AG04450 (cell line): Measurements from ENCODE around the gene JOSD1. TPM values are rescaled to one million over a fixed set of nuclear protein-coding genes. Genes with fewer than 3 reads are reported as not detected.
A peak's percentile ranks its signal among the peaks of the same experiment; 100 is the strongest.

Experiments
- CTCF ChIA-PET: fragments of 300-600, 350-600 bp; formaldehyde crosslinking; extraction: SDS; loops from one replicate; lab custom pipeline; 2022; ENCODE audit warnings: antibody characterized with exemption, inconsistent platforms; lab: Charles Lee
- POLR2A ChIA-PET: fragments of 350-600 bp; formaldehyde crosslinking; extraction: SDS; loops from one replicate; lab custom pipeline; 2021; ENCODE audit warnings: antibody characterized with exemption, inconsistent platforms; lab: Yijun Ruan, JAX
- DNase-seq: peaks from one replicate; pipeline ENCODE4 v3.0.0-alpha.2; 2011; ENCODE audit warnings: low read depth, low spot score
- H3K27ac ChIP-seq: one replicate; pipeline ENCODE4 v1.5.1; 2012; ENCODE audit warnings: low read depth, low read length, control low read depth
- H3K27me3 ChIP-seq: one replicate; pipeline ENCODE4 v1.6.0; 2012; ENCODE audit warnings: low read length; ENCODE audit not compliant: control insufficient read depth, insufficient read depth
- H3K4me3 ChIP-seq: 2 replicates; pipeline ENCODE4 v1.5.1; 2011; ENCODE audit warnings: mild to moderate bottlenecking, low read depth, low read length, control low read depth
- H3K9me3 ChIP-seq: 2 replicates; pipeline ENCODE4 v1.5.1; 2012; ENCODE audit warnings: low read length; ENCODE audit not compliant: control insufficient read depth, insufficient read depth
- polyA minus RNA-seq: library from RNA; depleted of rRNA, polyadenylated mRNA; stranded (reverse); fragments of >200 nt; gene quantifications from 2 replicates; pipeline ENCODE4 v1.2.3, GENCODE V29; 2011; rRNA and poly(A)+ RNA removed
- polyA plus RNA-seq: library from polyadenylated mRNA; depleted of rRNA; stranded (reverse); fragments of >200 nt; gene quantifications from 2 replicates; pipeline ENCODE4 v1.2.3, GENCODE V29; 2011; rRNA removed
- TF ChIP-seq, protein P1 (sequence below): IDR thresholded peaks from 2 replicates; pipeline ENCODE4 v1.5.1; 2011; ENCODE audit warnings: low read depth, low read length, control low read depth, inconsistent platforms

The JOSD1 gene
- polyA plus RNA-seq (29.6 and 31.8 TPM in 2 replicates), polyA minus RNA-seq (31.5 and 35.0 TPM in 2 replicates)

DNA sequence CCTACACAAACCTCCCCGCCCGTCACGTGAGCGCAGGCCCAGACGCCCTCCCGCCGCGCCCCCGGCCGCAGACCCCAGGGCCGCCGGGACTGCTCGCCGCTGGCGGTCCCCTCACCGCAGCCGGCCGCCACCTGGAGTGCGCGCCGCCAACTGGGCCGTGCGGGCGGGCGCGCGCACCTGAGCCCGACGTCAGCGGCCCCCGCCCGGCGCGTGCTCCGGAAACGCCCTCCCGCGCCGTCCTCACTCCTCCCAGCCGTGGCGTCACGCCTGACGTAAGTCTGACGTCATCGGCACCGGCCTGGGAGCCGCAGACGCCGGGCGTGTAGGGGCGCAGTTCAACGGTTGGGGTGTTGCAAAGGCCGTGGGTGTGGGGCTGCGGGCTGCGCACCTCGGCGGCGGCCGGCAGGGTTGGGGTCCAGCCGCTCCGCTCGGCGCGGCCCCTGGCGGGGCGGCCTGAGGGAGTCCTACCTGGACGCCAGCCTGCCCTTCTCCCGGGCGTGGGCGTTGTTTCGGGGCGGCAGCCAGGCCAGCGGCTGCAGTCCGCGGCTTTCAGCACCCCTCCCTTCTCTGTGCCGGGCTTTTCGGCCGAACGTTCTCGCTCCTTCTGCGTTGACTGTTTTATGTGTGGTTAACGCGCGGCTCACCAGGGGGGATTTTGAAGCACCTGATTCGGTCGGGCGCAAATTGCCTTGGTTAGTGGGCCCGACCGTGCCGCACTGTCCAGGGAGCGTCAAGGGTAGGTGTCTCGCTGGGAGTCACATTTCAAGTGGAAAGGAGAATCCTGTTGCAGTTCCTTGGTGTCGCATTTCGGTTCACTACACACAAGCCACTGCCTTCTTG lies at the start of gene JOSD1:
JOSD1 (minus strand) TSS at position 155 of the 840 bp plus-strand sequence. CDS start 956 bp downstream, outside the sequence.
- Histone ChIP-seq H3K9me3 (no peaks in the 10 kb centered on the region), H3K27me3 (no peaks in the 10 kb centered on the region), H3K27ac (peak within 1 kb of the TSS; percentile 84), H3K4me3 (peak within 1 kb of the TSS; percentile 85)
- ChIA-PET POLR2A (no interaction called here), CTCF (no interaction called here)
- peak; percentile 82 for DNase-seq
- TF ChIP-seq, protein P1, sequence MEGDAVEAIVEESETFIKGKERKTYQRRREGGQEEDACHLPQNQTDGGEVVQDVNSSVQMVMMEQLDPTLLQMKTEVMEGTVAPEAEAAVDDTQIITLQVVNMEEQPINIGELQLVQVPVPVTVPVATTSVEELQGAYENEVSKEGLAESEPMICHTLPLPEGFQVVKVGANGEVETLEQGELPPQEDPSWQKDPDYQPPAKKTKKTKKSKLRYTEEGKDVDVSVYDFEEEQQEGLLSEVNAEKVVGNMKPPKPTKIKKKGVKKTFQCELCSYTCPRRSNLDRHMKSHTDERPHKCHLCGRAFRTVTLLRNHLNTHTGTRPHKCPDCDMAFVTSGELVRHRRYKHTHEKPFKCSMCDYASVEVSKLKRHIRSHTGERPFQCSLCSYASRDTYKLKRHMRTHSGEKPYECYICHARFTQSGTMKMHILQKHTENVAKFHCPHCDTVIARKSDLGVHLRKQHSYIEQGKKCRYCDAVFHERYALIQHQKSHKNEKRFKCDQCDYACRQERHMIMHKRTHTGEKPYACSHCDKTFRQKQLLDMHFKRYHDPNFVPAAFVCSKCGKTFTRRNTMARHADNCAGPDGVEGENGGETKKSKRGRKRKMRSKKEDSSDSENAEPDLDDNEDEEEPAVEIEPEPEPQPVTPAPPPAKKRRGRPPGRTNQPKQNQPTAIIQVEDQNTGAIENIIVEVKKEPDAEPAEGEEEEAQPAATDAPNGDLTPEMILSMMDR: no peak

DNA sequence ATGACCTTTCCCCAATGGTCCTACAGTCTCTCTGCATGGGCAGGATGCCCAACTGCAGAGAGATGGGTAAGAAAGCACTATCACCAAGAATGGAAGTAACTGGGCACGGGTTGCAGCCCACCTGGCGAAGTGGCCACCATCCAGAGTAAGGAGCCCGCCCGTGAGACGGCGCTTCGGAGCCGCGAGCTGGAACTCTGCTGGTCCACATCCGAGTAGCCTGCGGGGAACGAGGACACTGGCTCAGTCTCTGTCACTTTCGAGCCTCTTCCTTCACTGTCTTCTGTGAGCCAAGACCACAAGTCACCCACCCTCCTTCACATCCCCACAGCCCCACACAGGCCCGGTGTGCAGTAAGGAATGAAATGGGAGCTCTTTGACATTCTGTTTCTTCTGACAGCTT lies 49.4 kb upstream of the JOSD1 start:
- ChIA-PET CTCF (interaction anchor here (1.3 kb wide), 1 partner anchor 25 kb away, joined by 3 read pairs; no protein-coding TSS in a partner anchor), POLR2A (no interaction called here)
- Histone ChIP-seq H3K27me3 (no peaks in the 10 kb centered on the region), H3K9me3 (no peaks in the 10 kb centered on the region; the same call in 1 of the 2 replicates), H3K27ac (no peak overlapping the region), H3K4me3 (no peak overlapping the region)
- no peak for DNase-seq
- TF ChIP-seq, protein P1: no peak

DNA sequence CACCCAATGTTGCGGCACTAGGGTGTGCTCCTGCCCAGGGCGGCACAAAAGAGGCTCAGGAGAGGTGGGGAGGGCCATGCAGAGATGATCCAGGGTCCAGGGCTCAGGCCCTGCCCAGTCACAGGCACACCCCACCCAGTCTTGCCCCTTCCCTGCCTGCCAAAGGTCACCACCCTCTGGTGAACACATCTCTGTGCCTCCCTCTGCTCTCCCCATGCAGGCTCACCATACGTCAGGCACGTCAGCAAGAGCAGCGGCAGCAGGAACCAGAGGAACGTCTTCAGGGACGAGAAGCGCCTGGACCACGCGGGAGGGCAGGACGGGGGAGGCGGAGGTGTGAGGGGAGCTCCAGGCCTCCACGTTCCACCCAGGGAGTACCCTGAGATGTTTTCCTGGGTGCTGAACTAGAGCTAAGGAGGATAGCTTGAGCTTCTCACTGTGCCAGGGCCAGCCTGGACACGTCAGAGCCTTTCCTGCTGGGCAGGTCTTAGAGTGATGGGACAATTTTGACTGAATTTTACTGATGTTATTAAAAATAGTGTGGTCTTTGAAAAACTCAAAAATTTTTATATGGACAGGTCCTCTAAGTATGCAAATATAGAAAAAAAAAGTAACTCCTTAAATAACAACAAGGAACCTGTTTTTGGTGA lies 47.9 kb upstream of the JOSD1 start:
- POLR2A ChIA-PET: no interaction called here
- Histone ChIP-seq H3K27ac (peak overlapping the region; percentile 11), H3K9me3 (no peaks in the 10 kb centered on the region), H3K27me3 (no peaks in the 10 kb centered on the region), H3K4me3 (no peak overlapping the region)
- TF ChIP-seq, protein P1: no peak
- no peak for DNase-seq
- CTCF ChIA-PET: interaction anchor here (3.2 kb wide), 1 partner anchor 23 kb away, joined by 16 read pairs; no protein-coding TSS in a partner anchor

DNA sequence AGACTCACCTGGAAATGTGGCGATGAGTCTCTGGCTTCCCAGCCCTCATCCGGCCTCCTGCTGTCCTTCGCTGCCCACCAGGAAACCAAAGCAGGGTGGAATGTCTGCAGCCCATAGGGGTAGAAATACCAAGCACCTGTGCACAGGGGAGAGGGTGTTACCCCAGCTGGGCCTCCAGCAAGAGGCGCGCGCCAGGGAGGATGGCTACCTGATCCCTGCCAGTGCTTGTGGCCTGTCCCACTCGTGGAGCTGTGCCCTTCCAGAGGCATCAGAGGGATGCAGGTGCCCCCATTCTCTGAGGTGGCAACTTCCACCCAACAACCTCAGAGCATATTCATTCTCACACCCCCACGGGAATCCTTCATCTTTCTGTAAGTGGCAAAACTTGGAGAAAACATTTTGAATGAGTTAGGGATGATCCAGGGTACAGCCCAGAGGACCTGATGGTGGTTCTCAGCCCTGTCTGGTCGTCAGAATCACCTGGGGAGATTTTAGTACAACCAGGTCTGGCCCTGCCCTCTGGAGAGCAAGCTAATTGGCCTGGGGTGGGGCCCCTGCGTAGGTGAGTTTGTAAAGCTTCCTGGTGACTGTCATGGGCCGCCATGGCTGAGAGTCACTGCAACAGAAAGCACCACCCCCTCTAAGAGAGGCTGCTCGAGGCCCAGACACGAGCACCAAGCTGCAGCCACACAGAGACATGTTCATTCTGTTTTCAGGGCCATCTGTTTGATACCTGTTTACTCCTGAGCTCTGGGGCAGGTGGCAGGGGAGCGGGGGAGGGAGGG lies 45.1 kb upstream of the JOSD1 start:
- no peaks in the 10 kb centered on the region for H3K27me3 ChIP-seq
- H3K4me3 ChIP-seq: no peak overlapping the region
- no peaks in the 10 kb centered on the region for H3K9me3 ChIP-seq
- H3K27ac ChIP-seq: no peak overlapping the region
- POLR2A ChIA-PET: no interaction called here
- CTCF ChIA-PET: interaction anchor here (0.6 to 3.2 kb wide), 5 partner anchors 12 to 1290 kb away, joined by 3 to 16 read pairs (median 3); no protein-coding TSS in a partner anchor
- no peak for DNase-seq
- TF ChIP-seq, protein P1: no peak
